K562 (cell line): ENCODE measurements around the gene AIRE. TPM values are rescaled to one million over a fixed set of nuclear protein-coding genes. Genes with fewer than 3 reads are reported as not detected.

ENCODE experiments used
- ATAC-seq: fragments of 200-7000 bp; cut with Tn5 transposase; 3 replicates; pipeline ENCODE4 v1.9.1; 2020; ENCODE audit warnings: moderate library complexity
- BruUV-seq: library from RNA; stranded (reverse); fragments of 400-500 nt; replicated peaks from 2 replicates; lab custom pipeline; 2021; lab: Mats Ljungman, UMichigan
- CTCF ChIA-PET: fragments of 300-600 bp; formaldehyde crosslinking; extraction: SDS; loops from one replicate; lab custom pipeline; 2021; ENCODE audit warnings: low intra/inter-chr PET ratio; lab: Yijun Ruan, JAX
- POLR2A ChIA-PET: fragments of 300-600, 350-650 bp; sonication (Branson Sonifier 250); formaldehyde crosslinking; extraction: SDS; loops from one replicate; lab custom pipeline; 2021; ENCODE audit warnings: antibody characterized with exemption, inconsistent platforms; lab: Yijun Ruan, JAX
- DNase-seq, 4 experiments: peaks; one replicate each; pipeline versions ENCODE4 v3.0.0 to v3.0.0-alpha.2; 2011 to 2018; ENCODE audit warnings: low spot score in 3 of 4, mixed read lengths in 3 of 4; ENCODE audit errors: extremely low read depth in 1 of 4
- FAIRE-seq: peaks from 2 replicates; lab custom pipeline; 2011; peaks lifted over from hg19 to GRCh38; lab: Jason Lieb, UNC
- H2AFZ ChIP-seq: 2 replicates; pipeline ENCODE4 v1.6.0; 2011; ENCODE audit warnings: low read depth, low read length, control low read depth, inconsistent platforms
- H3K27ac ChIP-seq: fragments of 200-600 bp; 3 replicates; pipeline ENCODE4 v1.8.0; 2011; ENCODE audit warnings: low read depth, mild to moderate bottlenecking, control low read depth, inconsistent platforms, low read length, moderate library complexity, mixed read lengths; ENCODE audit errors: extremely low read depth
- H3K27me3 ChIP-seq, 2 experiments: fragments of 300-600 bp in 1 of 2; 2 replicates in 1 of 2; 3 replicates in 1 of 2; pipeline versions ENCODE4 v1.6.0 to v1.8.0; 2011; ENCODE audit warnings: inconsistent platforms in 2 of 2, low read length in 2 of 2, mild to moderate bottlenecking in 1 of 2, mixed read lengths in 1 of 2, moderate library complexity in 1 of 2; ENCODE audit not compliant: control insufficient read depth in 2 of 2, insufficient read depth in 2 of 2
- H3K36me3 ChIP-seq: fragments of 300-600 bp; 3 replicates; pipeline ENCODE4 v1.8.0; 2011; ENCODE audit warnings: mild to moderate bottlenecking, low read length, inconsistent platforms; ENCODE audit not compliant: control insufficient read depth, insufficient read depth
- H3K4me1 ChIP-seq, 2 experiments: fragments of 200-600 bp in 1 of 2; replicated peaks in 1 of 2; 2 replicates in 1 of 2; 3 replicates in 1 of 2; pipeline versions ENCODE4 v1.5.1 to v1.8.0; 2011; ENCODE audit warnings: inconsistent platforms in 2 of 2, low read length in 2 of 2, mild to moderate bottlenecking in 1 of 2, mixed read lengths in 1 of 2, moderate library complexity in 1 of 2; ENCODE audit not compliant: control insufficient read depth in 2 of 2, insufficient read depth in 2 of 2
- H3K4me2 ChIP-seq: 2 replicates; pipeline ENCODE4 v1.6.1; 2011; ENCODE audit warnings: low read length, control low read depth, inconsistent platforms, mixed read lengths; ENCODE audit not compliant: insufficient read depth
- H3K4me3 ChIP-seq: fragments of 200-600 bp; sonication (generic), shearing (Covaris generic); 2 replicates; pipeline ENCODE4 v1.5.1; 2016; ENCODE audit warnings: control low read depth, inconsistent platforms
- H3K79me2 ChIP-seq: fragments of 200-600 bp; 3 replicates; pipeline ENCODE4 v1.8.0; 2011; ENCODE audit warnings: low read length, inconsistent platforms; ENCODE audit not compliant: control insufficient read depth, insufficient read depth
- H3K9ac ChIP-seq, 2 experiments: 2 replicates each; pipeline versions ENCODE4 v1.6.0 to v1.6.1; 2011; ENCODE audit warnings: low read depth in 2 of 2, low read length in 2 of 2, control low read depth in 1 of 2, inconsistent platforms in 1 of 2, mild to moderate bottlenecking in 1 of 2, mixed read lengths in 1 of 2; ENCODE audit not compliant: insufficient read depth in 1 of 2
- H3K9me1 ChIP-seq: one replicate; pipeline ENCODE4 v1.6.0; 2011; ENCODE audit warnings: inconsistent platforms, mild to moderate bottlenecking, low read length, moderate library complexity; ENCODE audit not compliant: control insufficient read depth, insufficient read depth
- H3K9me3 ChIP-seq: replicated peaks from 2 replicates; pipeline ENCODE4 v1.5.1; 2011; ENCODE audit warnings: low read depth, low read length, inconsistent platforms; ENCODE audit not compliant: control insufficient read depth, insufficient read depth
- H4K20me1 ChIP-seq: replicated peaks from 2 replicates; pipeline ENCODE4 v1.6.1; 2011; ENCODE audit warnings: low read length, inconsistent platforms, mixed read lengths; ENCODE audit not compliant: control insufficient read depth, insufficient read depth
- AFF4 ChIP-seq: sonication (generic); formaldehyde crosslinking; IDR thresholded peaks from 2 replicates; pipeline ENCODE4 v1.8.0; 2023; ENCODE audit warnings: mild to moderate bottlenecking, missing genetic modification reagents
- BCOR ChIP-seq: fragments of 450-650 bp; IDR thresholded peaks from 2 replicates; pipeline ENCODE4 v1.6.1; 2016
- HEY1 ChIP-seq: fragments of 250-450 bp; sonication (Bioruptor Pico); IDR thresholded peaks from 2 replicates; pipeline ENCODE4 v1.5.0; 2020; ENCODE audit warnings: mild to moderate bottlenecking, moderate library complexity, borderline replicate concordance
- HNRNPUL1 ChIP-seq: fragments of 200-400 bp; formaldehyde crosslinking; IDR thresholded peaks from 2 replicates; pipeline ENCODE4 v1.6.1; 2017; ENCODE audit warnings: low read length
- IRF1 ChIP-seq: sonication (generic); formaldehyde crosslinking; IDR thresholded peaks from 2 replicates; pipeline ENCODE4 v1.8.0; 2022; ENCODE audit warnings: missing genetic modification reagents, mild to moderate bottlenecking, borderline replicate concordance
- NBN ChIP-seq: fragments of 450-650 bp; IDR thresholded peaks from 2 replicates; pipeline ENCODE4 v1.6.1; 2016; ENCODE audit warnings: low read depth, mild to moderate bottlenecking
- PATZ1 ChIP-seq: fragments of 250-450 bp; sonication (Bioruptor Pico); IDR thresholded peaks from 2 replicates; pipeline ENCODE4 v1.5.0; 2020; ENCODE audit warnings: mild to moderate bottlenecking, borderline replicate concordance
- POLR2A ChIP-seq: fragments of 450-650 bp; conservative IDR thresholded peaks from 2 replicates; pipeline ENCODE4 v1.6.1; 2016
- RBFOX2 ChIP-seq: fragments of 200-400 bp; formaldehyde crosslinking; IDR thresholded peaks from 2 replicates; pipeline ENCODE4 v1.6.1; 2017; ENCODE audit warnings: low read depth, mild to moderate bottlenecking, low read length, moderate library complexity
- RBM22 ChIP-seq: fragments of 200-400 bp; formaldehyde crosslinking; IDR thresholded peaks from 2 replicates; pipeline ENCODE4 v1.6.1; 2018; ENCODE audit warnings: low read length, low read depth; ENCODE audit not compliant: poor library complexity, severe bottlenecking
- SOX6 ChIP-seq: fragments of 450-650 bp; IDR thresholded peaks from 2 replicates; pipeline ENCODE4 v1.6.1; 2014; ENCODE audit warnings: mild to moderate bottlenecking
- TCFL5 ChIP-seq: fragments of 250-450 bp; sonication (Bioruptor Pico); conservative IDR thresholded peaks from 2 replicates; pipeline ENCODE4 v1.6.1; 2021; ENCODE audit warnings: mild to moderate bottlenecking, moderate library complexity, matching md5 sums
- TFAP4 ChIP-seq: sonication (generic); formaldehyde crosslinking; IDR thresholded peaks from 2 replicates; pipeline ENCODE4 v1.8.0; 2022; ENCODE audit warnings: missing genetic modification reagents, mild to moderate bottlenecking, moderate library complexity, borderline replicate concordance
- ZFX ChIP-seq: sonication (generic); formaldehyde crosslinking; IDR thresholded peaks from 2 replicates; pipeline ENCODE4 v1.8.0; 2022; ENCODE audit warnings: mild to moderate bottlenecking, missing genetic modification reagents, moderate library complexity
- WGBS: fragments of 100-300 bp; shearing (Covaris generic); methylation state at CpG from one replicate; pipeline ENCODE4 v1.1.6; 2016; ENCODE audit warnings: low coverage, mixed read lengths; ENCODE audit not compliant: insufficient coverage; ENCODE audit errors: missing lambda C conversion rate; 5-methylcytosine and 5-hydroxymethylcytosine counted together
- in situ Hi-C: fragments of 300-500 bp; cut with MboI; formaldehyde crosslinking; loops from 4 replicates; pipeline ENCODE4 v1.15.0; 2018; ENCODE audit warnings: inconsistent platforms, mixed read lengths
- intact Hi-C: fragments of 100-400 bp; cut with micrococcal nuclease; formaldehyde crosslinking; loops from 2 replicates; pipeline ENCODE4 v1.14.2; 2022
- polyA plus RNA-seq, 8 experiments: library from polyadenylated mRNA; depleted of rRNA in 4 of 8; stranded (reverse) in 5 of 8; unstranded in 3 of 8; fragments of >200 nt; fragmentation: Nextera tagmentation in 2 of 8; fragmentation: Illumina TruSeq in 1 of 8; extraction: Ambion mirVana in 2 of 8; extraction: Trizol in 1 of 8; gene quantifications; 2 replicates each; pipeline versions ENCODE4 v1.2.1 to v1.2.3, GENCODE V29; 2011 to 2014; ENCODE audit warnings: inconsistent platforms in 1 of 8, missing spikeins in 1 of 8
- total RNA-seq, 7 experiments: library from RNA; depleted of rRNA in 6 of 7; stranded (reverse); fragments of >200 nt in 6 of 7; fragmentation: Illumina TruSeq in 2 of 7; extraction: Trizol in 2 of 7; gene quantifications; 2 replicates each; pipeline versions ENCODE4 v1.2.1 to v1.2.3, GENCODE V29; 2011 to 2021; ENCODE audit warnings: low replicate concordance in 1 of 7

The AIRE gene
- total and polyA plus RNA-seq, 9 of the 15 experiments (the other 6 are each of a cell fraction or from before 2014, with no cell fraction given): 0.01 TPM; not detected in 8

GRCh38 chr21:44310628-44311507, 25.2 kb downstream of the AIRE start:
- POLR2A ChIA-PET: interaction anchor here (1.2 kb wide), 1 partner anchor 10 kb away, joined by 4 read pairs; the partner anchor contains the start of gene PFKL
- in situ Hi-C loops: no loop called here
- peaks cover 78% of the 10 kb centered on the region; the same call in 2 of the 3 replicates for H3K36me3 ChIP-seq
- TF ChIP-seq RBFOX2: 0 out of 2 replicates have a peak, but pooled peaks have one; percentile 4
- TF ChIP-seq ZFX: no peak
- no peak for TF ChIP-seq AFF4 (CRISPR knock-in tag)
- no peak for TF ChIP-seq NBN
- no peak for TF ChIP-seq SOX6
- no peak for TF ChIP-seq PATZ1 (CRISPR knock-in tag)
- TF ChIP-seq HEY1 (CRISPR knock-in tag): no peak
- TF ChIP-seq HNRNPUL1: no peak
- no peak for TF ChIP-seq RBM22
- TF ChIP-seq TFAP4 (CRISPR knock-in tag): peak; percentile 43; the same call in 1 of the 2 replicates
- peak; percentile 24; the same call in 1 of the 2 replicates for TF ChIP-seq POLR2A
- no peak for TF ChIP-seq IRF1 (CRISPR knock-in tag)
- TF ChIP-seq TCFL5: no peak
- TF ChIP-seq BCOR: no peak

More at GRCh38 chr21:44310628-44311507, 25.2 kb downstream of the AIRE start:
- no TSS peak for BruUV-seq
- Histone ChIP-seq H3K27me3 (no peaks in the 10 kb centered on the region), H3K79me2 (no peaks in the 10 kb centered on the region; the same call in 1 of the 3 replicates), H2AFZ (no peak overlapping the region), H3K4me3 (no peak overlapping the region), H3K4me2 (no peak overlapping the region), H3K9ac (no peak overlapping the region; a peak in 1 of 4 replicates), H4K20me1 (peaks cover 8% of the 10 kb centered on the region; the same call in 1 of the 2 replicates), H3K4me1 (peaks cover 0 to 37% of the 10 kb centered on the region in 2 experiments; a peak in 1 of 5 replicates), H3K9me3 (no peaks in the 10 kb centered on the region), H3K27ac (no peak overlapping the region), H3K9me1 (no peaks in the 10 kb centered on the region)
- WGBS: 92% methylated on average over 28 of the region's 28 CpGs
- CTCF ChIA-PET: no interaction called here
- FAIRE-seq (no peak), DNase-seq (no peak), ATAC-seq (no peak)
- intact Hi-C loops: no loop called here
